Stimulated activated CD4-positive, alpha-beta T cell treated with anti-CD3 and anti-CD28 coated beads, Interleukin-4, amount 100 ng/mL, for 4 hours (primary cell): Measurements from ENCODE around the gene KRTAP26-1.

ENCODE experiments used
- DNase-seq, 2 experiments: peaks; one replicate each; pipeline ENCODE4 v3.0.0-alpha.2; 2020

KRTAP26-1 gene

DNA sequence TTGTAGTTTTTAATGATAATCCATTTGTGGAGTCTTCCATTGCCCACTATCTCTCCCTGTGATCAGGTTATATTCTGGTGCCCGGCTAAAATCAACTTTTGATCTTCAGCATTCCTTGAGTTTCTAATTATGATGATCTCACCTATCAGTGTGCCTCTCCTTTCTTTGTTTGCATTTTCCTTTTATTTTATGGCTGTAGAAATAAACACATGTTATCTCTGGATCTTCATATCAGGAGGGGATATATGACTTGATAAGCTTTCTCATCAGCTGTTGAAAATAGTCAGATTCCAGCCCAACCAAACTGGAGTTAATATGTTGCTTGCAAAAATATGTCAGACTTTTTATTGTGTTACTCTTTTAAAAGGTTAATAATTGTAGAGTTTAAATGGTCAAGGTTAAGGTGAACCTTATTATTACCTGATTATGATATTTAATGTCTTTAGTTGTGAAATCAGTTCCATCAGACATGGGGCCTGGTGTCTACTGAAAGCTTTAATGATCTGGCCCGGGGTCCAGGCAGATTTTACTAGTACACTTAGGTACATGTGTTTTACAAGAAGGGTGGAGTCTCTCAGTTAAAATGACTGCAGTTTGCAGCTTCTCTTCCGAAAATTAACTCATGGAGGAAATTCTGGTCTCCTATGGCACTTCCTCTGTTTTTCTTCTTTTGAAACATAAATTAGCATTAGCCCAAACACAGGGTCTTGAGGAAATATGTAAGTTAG is 50.1 kb downstream of the KRTAP26-1 start:
- DNase-seq = no peak
